Measurements from ENCODE around the gene ODF2L. TPM values are rescaled to one million over a fixed set of nuclear protein-coding genes. Genes with fewer than 3 reads are reported as not detected.
"Not testable (repeated sequence)": the region's sequence is repeated elsewhere in the genome, so short reads cannot be mapped to it uniquely, and the experiment has no call there.

Gene ODF2L
- total RNA-seq, 1 donor from 2014 or later, result 84.5 TPM

- DNase-seq (ENCODE audit: low spot score), result no peak
- H3K4me3 Mint-ChIP-seq (ENCODE audit: unreplicated experiment), result no peak overlapping the region
Observed at GRCh38 chr1:86362807-86363206, 33.3 kb downstream of the ODF2L start.

GRCh38 chr1:86357796-86358195 lies 38.3 kb downstream of the ODF2L start:
- no peak overlapping the region for H3K27ac Mint-ChIP-seq (ENCODE audit: unreplicated experiment)
- no peaks in the 10 kb centered on the region for H3K9me3 Mint-ChIP-seq (ENCODE audit: unreplicated experiment)
- no peak for DNase-seq (ENCODE audit: low spot score)
- no peaks in the 10 kb centered on the region for H3K27me3 Mint-ChIP-seq (ENCODE audit: unreplicated experiment)
- peaks cover 11% of the 10 kb centered on the region for H3K36me3 Mint-ChIP-seq (ENCODE audit: low read depth, unreplicated experiment)
- no peak overlapping the region for H3K4me3 Mint-ChIP-seq (ENCODE audit: unreplicated experiment)
- no peaks in the 10 kb centered on the region for H3K4me1 Mint-ChIP-seq (ENCODE audit: unreplicated experiment)
- TF ChIP-seq CTCF (IDR thresholded peaks at IDR 0.05; ENCODE audit: unreplicated experiment), result no peak

More at GRCh38 chr1:86362807-86363206, 33.3 kb downstream of the ODF2L start:
- TF ChIP-seq CTCF (IDR thresholded peaks at IDR 0.05; ENCODE audit: unreplicated experiment), result no peak
- Mint-ChIP-seq H3K27me3 (ENCODE audit: unreplicated experiment) (no peaks in the 10 kb centered on the region), H3K36me3 (ENCODE audit: low read depth, unreplicated experiment) (peaks cover 4% of the 10 kb centered on the region), H3K27ac (ENCODE audit: unreplicated experiment) (no peak overlapping the region), H3K4me1 (ENCODE audit: unreplicated experiment) (no peaks in the 10 kb centered on the region), H3K9me3 (ENCODE audit: unreplicated experiment) (no peaks in the 10 kb centered on the region)

GRCh38 chr1:86356247-86356646 lies 39.9 kb downstream of the ODF2L start:
- Mint-ChIP-seq H3K4me3 (ENCODE audit: unreplicated experiment) (no peak overlapping the region), H3K36me3 (ENCODE audit: low read depth, unreplicated experiment) (peaks cover 20% of the 10 kb centered on the region), H3K27ac (ENCODE audit: unreplicated experiment) (no peak overlapping the region), H3K27me3 (ENCODE audit: unreplicated experiment) (no peaks in the 10 kb centered on the region), H3K4me1 (ENCODE audit: unreplicated experiment) (no peaks in the 10 kb centered on the region), H3K9me3 (ENCODE audit: unreplicated experiment) (no peaks in the 10 kb centered on the region)
- DNase-seq (ENCODE audit: low spot score), result no peak
- no peak for TF ChIP-seq CTCF (IDR thresholded peaks at IDR 0.05; ENCODE audit: unreplicated experiment)

GRCh38 chr1:86352086-86352485 lies 44.0 kb downstream of the ODF2L start:
- Mint-ChIP-seq H3K27ac (ENCODE audit: unreplicated experiment) (no peak overlapping the region), H3K4me3 (ENCODE audit: unreplicated experiment) (no peak overlapping the region), H3K27me3 (ENCODE audit: unreplicated experiment) (no peaks in the 10 kb centered on the region), H3K4me1 (ENCODE audit: unreplicated experiment) (no peaks in the 10 kb centered on the region), H3K9me3 (ENCODE audit: unreplicated experiment) (no peaks in the 10 kb centered on the region), H3K36me3 (ENCODE audit: low read depth, unreplicated experiment) (peaks cover 26% of the 10 kb centered on the region)
- DNase-seq (ENCODE audit: low spot score), result no peak
- TF ChIP-seq CTCF (IDR thresholded peaks at IDR 0.05; ENCODE audit: unreplicated experiment), result no peak

- DNase-seq (ENCODE audit: low spot score); H3K4me3 Mint-ChIP-seq (ENCODE audit: unreplicated experiment); H3K27me3 Mint-ChIP-seq (ENCODE audit: unreplicated experiment); H3K9me3 Mint-ChIP-seq (ENCODE audit: unreplicated experiment); H3K27ac Mint-ChIP-seq (ENCODE audit: unreplicated experiment); H3K4me1 Mint-ChIP-seq (ENCODE audit: unreplicated experiment): not testable (repeated sequence)
- peaks cover 28% of the 10 kb centered on the region for H3K36me3 Mint-ChIP-seq (ENCODE audit: low read depth, unreplicated experiment)
Observed at GRCh38 chr1:86350230-86350629, 45.9 kb downstream of the ODF2L start.

GRCh38 chr1:86346388-86346787 lies 49.7 kb downstream of the ODF2L start:
- Mint-ChIP-seq H3K36me3 (ENCODE audit: low read depth, unreplicated experiment) (peaks cover 17% of the 10 kb centered on the region), H3K9me3 (ENCODE audit: unreplicated experiment) (no peaks in the 10 kb centered on the region), H3K4me1 (ENCODE audit: unreplicated experiment) (peaks cover 5% of the 10 kb centered on the region), H3K27me3 (ENCODE audit: unreplicated experiment) (peaks cover 8% of the 10 kb centered on the region), H3K27ac (ENCODE audit: unreplicated experiment) (no peak overlapping the region), H3K4me3 (ENCODE audit: unreplicated experiment) (no peak overlapping the region)
- TF ChIP-seq CTCF (IDR thresholded peaks at IDR 0.05; ENCODE audit: unreplicated experiment), result no peak
- no peak for DNase-seq (ENCODE audit: low spot score)

Data from endothelial cell (in vitro differentiated cells).